ENCODE results near the gene CRLF3.
"Not testable (repeated sequence)": the region's sequence is repeated elsewhere in the genome, so short reads cannot be mapped to it uniquely, and the experiment has no call there.

CRLF3 gene

DNA sequence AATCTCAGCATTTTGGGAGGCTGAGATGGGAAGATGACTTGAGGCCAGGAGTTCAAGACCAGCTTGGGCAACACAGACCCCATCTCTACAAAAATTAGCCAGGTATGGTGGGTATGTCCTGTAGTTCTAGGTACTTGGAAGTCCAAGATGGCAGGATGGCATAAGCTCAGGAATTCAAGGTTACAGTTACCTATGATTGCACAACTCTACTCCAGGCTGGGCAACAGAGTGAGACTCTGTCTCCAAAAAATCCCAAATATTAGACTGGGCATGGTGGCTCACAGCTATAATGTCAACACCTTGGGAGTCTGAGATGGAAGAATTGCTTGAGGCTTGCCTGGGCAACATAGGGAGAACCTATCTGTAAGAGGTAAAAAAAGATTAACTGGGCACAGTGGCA, 63.4 kb downstream of the CRLF3 start:
- Histone ChIP-seq H3K9me3 (ENCODE audit: control insufficient read depth, insufficient read depth, low read length) (no peaks in the 10 kb centered on the region), H3K4me2 (ENCODE audit: low read length) (no peak overlapping the region), H3K4me1 (ENCODE audit: control insufficient read depth, low read length) (no peaks in the 10 kb centered on the region), H3F3A (ENCODE audit: control insufficient read depth, insufficient read depth) (no peaks in the 10 kb centered on the region), H3K79me2 (ENCODE audit: control insufficient read depth, low read length) (peaks cover 42% of the 10 kb centered on the region), H3K9me2 (replicated peaks; ENCODE audit: control insufficient read depth, low read length) (no peaks in the 10 kb centered on the region), H3K27me3 (ENCODE audit: control insufficient read depth, low read length) (no peaks in the 10 kb centered on the region), H3K27ac (ENCODE audit: low read depth, low read length) (no peak overlapping the region), H3K4me3 (ENCODE audit: low read length) (no peak overlapping the region), H3K36me3 (ENCODE audit: control insufficient read depth, low read length) (peaks cover 62% of the 10 kb centered on the region), H4K20me1 (ENCODE audit: control insufficient read depth, insufficient read depth, low read depth, low read length) (no peaks in the 10 kb centered on the region)
- TF ChIP-seq CTCF (IDR thresholded peaks at IDR 0.05; ENCODE audit: low read depth, low read length, poor library complexity, severe bottlenecking) (no peak), EZH2phosphoT487 (IDR thresholded peaks at IDR 0.05; ENCODE audit: borderline replicate concordance, low read length) (no peak)

DNA sequence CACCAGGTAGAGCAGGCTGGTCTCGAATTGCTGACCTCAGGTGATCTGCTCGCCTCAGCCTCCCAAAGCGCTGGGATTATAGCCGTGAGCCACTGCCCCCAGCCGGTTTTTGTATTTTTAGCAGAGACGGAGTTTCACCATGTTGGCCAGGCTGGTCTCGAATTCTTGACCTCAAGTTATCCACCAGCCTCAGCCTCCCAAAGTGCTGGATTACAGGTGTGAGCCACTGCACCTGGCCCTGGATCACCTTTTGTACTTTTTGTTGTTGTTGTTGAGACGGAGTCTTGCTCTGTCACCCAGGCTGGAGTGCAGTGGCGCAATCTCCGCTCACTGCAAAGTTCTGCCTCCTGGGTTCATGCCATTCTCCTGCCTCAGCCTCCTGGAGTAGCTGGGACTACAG, 71.2 kb downstream of the CRLF3 start:
- not testable (repeated sequence) for H3F3A ChIP-seq (ENCODE audit: control insufficient read depth, insufficient read depth); H3K27ac ChIP-seq (ENCODE audit: low read depth, low read length); H3K27me3 ChIP-seq (ENCODE audit: control insufficient read depth, low read length); H3K4me2 ChIP-seq (ENCODE audit: low read length); H3K4me3 ChIP-seq (ENCODE audit: low read length); H3K9me3 ChIP-seq (ENCODE audit: control insufficient read depth, insufficient read depth, low read length); H3K9me2 ChIP-seq (replicated peaks; ENCODE audit: control insufficient read depth, low read length); H4K20me1 ChIP-seq (ENCODE audit: control insufficient read depth, insufficient read depth, low read depth, low read length); H3K4me1 ChIP-seq (ENCODE audit: control insufficient read depth, low read length)
- Histone ChIP-seq H3K79me2 (ENCODE audit: control insufficient read depth, low read length) (peaks cover 64% of the 10 kb centered on the region), H3K36me3 (ENCODE audit: control insufficient read depth, low read length) (peaks cover 53% of the 10 kb centered on the region)

GRCh38 chr17:30750982-30751381, 73.5 kb downstream of the CRLF3 start:
- not testable (repeated sequence) for H3K4me3 ChIP-seq (ENCODE audit: low read length); H3K9me3 ChIP-seq (ENCODE audit: control insufficient read depth, insufficient read depth, low read length); H3K9me2 ChIP-seq (replicated peaks; ENCODE audit: control insufficient read depth, low read length); H3K4me2 ChIP-seq (ENCODE audit: low read length); H3F3A ChIP-seq (ENCODE audit: control insufficient read depth, insufficient read depth); H4K20me1 ChIP-seq (ENCODE audit: control insufficient read depth, insufficient read depth, low read depth, low read length); H3K4me1 ChIP-seq (ENCODE audit: control insufficient read depth, low read length); H3K27me3 ChIP-seq (ENCODE audit: control insufficient read depth, low read length); H3K27ac ChIP-seq (ENCODE audit: low read depth, low read length)
- H3K79me2 ChIP-seq (ENCODE audit: control insufficient read depth, low read length): peaks cover 60% of the 10 kb centered on the region
- peaks cover 53% of the 10 kb centered on the region for H3K36me3 ChIP-seq (ENCODE audit: control insufficient read depth, low read length)

- H3K9me2 ChIP-seq (replicated peaks; ENCODE audit: control insufficient read depth, low read length); H3K4me3 ChIP-seq (ENCODE audit: low read length); H3K9me3 ChIP-seq (ENCODE audit: control insufficient read depth, insufficient read depth, low read length); H4K20me1 ChIP-seq (ENCODE audit: control insufficient read depth, insufficient read depth, low read depth, low read length); H3F3A ChIP-seq (ENCODE audit: control insufficient read depth, insufficient read depth); H3K27me3 ChIP-seq (ENCODE audit: control insufficient read depth, low read length); H3K27ac ChIP-seq (ENCODE audit: low read depth, low read length); H3K4me2 ChIP-seq (ENCODE audit: low read length): not testable (repeated sequence)
- Histone ChIP-seq H3K79me2 (ENCODE audit: control insufficient read depth, low read length) (peaks cover 57% of the 10 kb centered on the region), H3K36me3 (ENCODE audit: control insufficient read depth, low read length) (peaks cover 56% of the 10 kb centered on the region), H3K4me1 (ENCODE audit: control insufficient read depth, low read length) (peaks cover 10% of the 10 kb centered on the region)
These were observed 76.9 kb downstream of the CRLF3 start for GRCh38 chr17:30747621-30748020.

DNA sequence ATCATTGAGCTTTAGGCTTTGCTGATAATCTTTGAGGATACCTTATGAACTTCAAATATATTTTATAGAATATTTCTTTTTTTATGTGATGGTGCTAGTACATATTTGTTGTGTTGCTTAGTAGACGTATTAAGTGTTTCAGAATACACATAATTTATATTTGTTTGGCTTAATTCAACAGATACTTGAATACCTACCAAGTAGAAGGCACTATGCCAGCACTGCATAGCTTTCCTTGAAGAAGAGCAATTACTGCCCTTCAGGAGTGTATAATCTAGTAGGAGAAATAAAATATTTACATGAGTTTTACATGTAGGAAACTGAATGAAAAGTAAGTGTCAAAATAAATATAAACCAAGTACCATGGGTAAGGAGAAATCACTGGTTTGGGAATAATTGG, 81.8 kb downstream of the CRLF3 start:
- not testable (repeated sequence) for H3K4me2 ChIP-seq (ENCODE audit: low read length); H3K9me3 ChIP-seq (ENCODE audit: control insufficient read depth, insufficient read depth, low read length); H3K9me2 ChIP-seq (replicated peaks; ENCODE audit: control insufficient read depth, low read length); H3F3A ChIP-seq (ENCODE audit: control insufficient read depth, insufficient read depth); H4K20me1 ChIP-seq (ENCODE audit: control insufficient read depth, insufficient read depth, low read depth, low read length); H3K4me3 ChIP-seq (ENCODE audit: low read length); H3K27me3 ChIP-seq (ENCODE audit: control insufficient read depth, low read length); H3K27ac ChIP-seq (ENCODE audit: low read depth, low read length)
- peaks cover 10% of the 10 kb centered on the region for H3K4me1 ChIP-seq (ENCODE audit: control insufficient read depth, low read length)
- H3K36me3 ChIP-seq (ENCODE audit: control insufficient read depth, low read length): peaks cover 70% of the 10 kb centered on the region
- peaks cover 70% of the 10 kb centered on the region for H3K79me2 ChIP-seq (ENCODE audit: control insufficient read depth, low read length)

DNA sequence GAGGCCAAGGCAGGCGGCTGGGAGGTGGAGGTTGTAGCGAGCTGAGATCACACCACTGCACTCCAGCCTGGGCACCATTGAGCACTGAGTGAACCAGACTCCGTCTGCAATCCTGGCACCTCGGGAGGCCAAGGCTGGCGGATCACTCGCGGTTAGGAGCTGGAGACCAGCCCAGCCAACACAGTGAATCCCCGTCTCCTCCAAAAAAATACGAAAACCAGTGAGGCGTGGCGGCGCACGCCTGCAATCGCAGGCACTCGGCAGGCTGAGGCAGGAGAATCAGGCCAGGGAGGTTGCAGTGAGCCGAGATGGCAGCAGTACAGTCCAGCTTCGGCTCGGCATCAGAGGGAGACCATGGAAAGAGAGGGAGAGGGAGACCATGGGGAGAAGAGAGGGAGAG, 88.1 kb downstream of the CRLF3 start:
- not testable (repeated sequence) for H3K4me2 ChIP-seq (ENCODE audit: low read length); H3K9me2 ChIP-seq (replicated peaks; ENCODE audit: control insufficient read depth, low read length); H3K27ac ChIP-seq (ENCODE audit: low read depth, low read length); H3F3A ChIP-seq (ENCODE audit: control insufficient read depth, insufficient read depth); H3K4me3 ChIP-seq (ENCODE audit: low read length); H3K4me1 ChIP-seq (ENCODE audit: control insufficient read depth, low read length); H4K20me1 ChIP-seq (ENCODE audit: control insufficient read depth, insufficient read depth, low read depth, low read length); H3K27me3 ChIP-seq (ENCODE audit: control insufficient read depth, low read length); H3K9me3 ChIP-seq (ENCODE audit: control insufficient read depth, insufficient read depth, low read length)
- peaks cover 71% of the 10 kb centered on the region for H3K36me3 ChIP-seq (ENCODE audit: control insufficient read depth, low read length)
- peaks cover 93% of the 10 kb centered on the region for H3K79me2 ChIP-seq (ENCODE audit: control insufficient read depth, low read length)

GRCh38 chr17:30735644-30736043, 88.8 kb downstream of the CRLF3 start:
- Histone ChIP-seq H3K79me2 (ENCODE audit: control insufficient read depth, low read length) (peaks cover 91% of the 10 kb centered on the region), H3K4me1 (ENCODE audit: control insufficient read depth, low read length) (peaks cover 14% of the 10 kb centered on the region), H3K36me3 (ENCODE audit: control insufficient read depth, low read length) (peaks cover 63% of the 10 kb centered on the region)
- H3K4me2 ChIP-seq (ENCODE audit: low read length); H3F3A ChIP-seq (ENCODE audit: control insufficient read depth, insufficient read depth); H4K20me1 ChIP-seq (ENCODE audit: control insufficient read depth, insufficient read depth, low read depth, low read length); H3K4me3 ChIP-seq (ENCODE audit: low read length); H3K9me2 ChIP-seq (replicated peaks; ENCODE audit: control insufficient read depth, low read length); H3K27ac ChIP-seq (ENCODE audit: low read depth, low read length); H3K9me3 ChIP-seq (ENCODE audit: control insufficient read depth, insufficient read depth, low read length); H3K27me3 ChIP-seq (ENCODE audit: control insufficient read depth, low read length): not testable (repeated sequence)

Measured in DOHH2 (cell line).